Measurements from ENCODE around the gene IGSF22. TPM values are rescaled to one million over a fixed set of nuclear protein-coding genes. Genes with fewer than 3 reads are reported as not detected.

IGSF22 gene
- total RNA-seq, 4 donors from 2014 or later, result 0.13 TPM; not detected in 3

- no peak overlapping the region for H3K4me3 ChIP-seq
- 61 to 75% methylated on average over 4 of the region's 4 CpGs for WGBS, 2 donors (ENCODE audit: low coverage in 1 of 2)
- no peak for ATAC-seq
- no peaks in the 10 kb centered on the region for H3K9me3 ChIP-seq
- no peaks in the 10 kb centered on the region for H3K36me3 ChIP-seq
- no peak for TF ChIP-seq POLR2A (IDR thresholded peaks at IDR 0.05)
- TF ChIP-seq EP300 (IDR thresholded peaks at IDR 0.05), result no peak
- no peak for TF ChIP-seq POLR2AphosphoS5 (IDR thresholded peaks at IDR 0.05)
- no peak for TF ChIP-seq CTCF (IDR thresholded peaks at IDR 0.05)
- H3K27ac ChIP-seq, result no peak overlapping the region
- no peaks in the 10 kb centered on the region for H3K4me1 ChIP-seq
- peaks cover 25% of the 10 kb centered on the region for H3K27me3 ChIP-seq
Measured at GRCh38 chr11:18768472-18768901, 42.5 kb upstream of the IGSF22 start.

GRCh38 chr11:18766015-18766414 is 40.0 kb upstream of the IGSF22 start:
- WGBS, 2 donors (ENCODE audit: low coverage in 1 of 2), result 92 to 100% methylated on average over 1 to 2 of the region's 2 CpGs

GRCh38 chr11:18765554-18765953 is 39.6 kb upstream of the IGSF22 start:
- Histone ChIP-seq H3K27ac (no peak overlapping the region), H3K27me3 (no peaks in the 10 kb centered on the region), H3K4me3 (no peak overlapping the region), H3K9me3 (no peaks in the 10 kb centered on the region), H3K36me3 (no peaks in the 10 kb centered on the region), H3K4me1 (no peaks in the 10 kb centered on the region)
- no peak for ATAC-seq
- WGBS, 2 donors (ENCODE audit: low coverage in 1 of 2), result 28 to 80% methylated on average over 1 to 4 of the region's 6 CpGs
- TF ChIP-seq CTCF (IDR thresholded peaks at IDR 0.05), result no peak
- TF ChIP-seq POLR2A (IDR thresholded peaks at IDR 0.05), result no peak
- TF ChIP-seq POLR2AphosphoS5 (IDR thresholded peaks at IDR 0.05), result no peak
- TF ChIP-seq EP300 (IDR thresholded peaks at IDR 0.05), result no peak

More at GRCh38 chr11:18766015-18766414, 40.0 kb upstream of the IGSF22 start:
- Histone ChIP-seq H3K9me3 (no peaks in the 10 kb centered on the region), H3K4me1 (no peaks in the 10 kb centered on the region), H3K4me3 (no peak overlapping the region), H3K36me3 (no peaks in the 10 kb centered on the region), H3K27me3 (peaks cover 1% of the 10 kb centered on the region), H3K27ac (no peak overlapping the region)
- TF ChIP-seq EP300 (IDR thresholded peaks at IDR 0.05), result no peak
- TF ChIP-seq POLR2A (IDR thresholded peaks at IDR 0.05), result no peak
- TF ChIP-seq POLR2AphosphoS5 (IDR thresholded peaks at IDR 0.05), result no peak
- no peak for TF ChIP-seq CTCF (IDR thresholded peaks at IDR 0.05)
- no peak for ATAC-seq

- ATAC-seq, result no peak
- H3K27me3 ChIP-seq, result peaks cover 5% of the 10 kb centered on the region
- H3K27ac ChIP-seq, result no peak overlapping the region
- no peaks in the 10 kb centered on the region for H3K4me1 ChIP-seq
- WGBS, 2 donors (ENCODE audit: low coverage in 1 of 2), result 74 to 90% methylated on average over 9 to 10 of the region's 11 CpGs
- no peaks in the 10 kb centered on the region for H3K36me3 ChIP-seq
- TF ChIP-seq POLR2A (IDR thresholded peaks at IDR 0.05), result no peak
- TF ChIP-seq POLR2AphosphoS5 (IDR thresholded peaks at IDR 0.05), result no peak
- no peak for TF ChIP-seq CTCF (IDR thresholded peaks at IDR 0.05)
- no peak for TF ChIP-seq EP300 (IDR thresholded peaks at IDR 0.05)
- no peak overlapping the region for H3K4me3 ChIP-seq
- H3K9me3 ChIP-seq, result no peaks in the 10 kb centered on the region
Measured at GRCh38 chr11:18761741-18762140, 35.8 kb upstream of the IGSF22 start.

- WGBS, 2 donors (ENCODE audit: low coverage in 1 of 2), result no CpG with 5 or more reads among the region's 3 CpGs
- Histone ChIP-seq H3K27ac (no peak overlapping the region), H3K4me3 (no peak overlapping the region), H3K9me3 (no peaks in the 10 kb centered on the region), H3K27me3 (peaks cover 5% of the 10 kb centered on the region), H3K36me3 (no peaks in the 10 kb centered on the region), H3K4me1 (no peaks in the 10 kb centered on the region)
- no peak for TF ChIP-seq POLR2A (IDR thresholded peaks at IDR 0.05)
- TF ChIP-seq EP300 (IDR thresholded peaks at IDR 0.05), result no peak
- no peak for TF ChIP-seq POLR2AphosphoS5 (IDR thresholded peaks at IDR 0.05)
- no peak for TF ChIP-seq CTCF (IDR thresholded peaks at IDR 0.05)
- ATAC-seq, result no peak
Measured at GRCh38 chr11:18761144-18761543, 35.2 kb upstream of the IGSF22 start.

All from gastroesophageal sphincter (tissue), 4 donors.